Activated T-helper 1 cell treated with Interleukin-2 at 50 U/mL for 16 hours (primary cell): ENCODE measurements around the gene PRPF19.

ENCODE experiments used
- DNase-seq: peaks from one replicate; pipeline ENCODE4 v3.0.0-alpha.2; 2020; ENCODE audit warnings: low read depth

The PRPF19 gene

DNA sequence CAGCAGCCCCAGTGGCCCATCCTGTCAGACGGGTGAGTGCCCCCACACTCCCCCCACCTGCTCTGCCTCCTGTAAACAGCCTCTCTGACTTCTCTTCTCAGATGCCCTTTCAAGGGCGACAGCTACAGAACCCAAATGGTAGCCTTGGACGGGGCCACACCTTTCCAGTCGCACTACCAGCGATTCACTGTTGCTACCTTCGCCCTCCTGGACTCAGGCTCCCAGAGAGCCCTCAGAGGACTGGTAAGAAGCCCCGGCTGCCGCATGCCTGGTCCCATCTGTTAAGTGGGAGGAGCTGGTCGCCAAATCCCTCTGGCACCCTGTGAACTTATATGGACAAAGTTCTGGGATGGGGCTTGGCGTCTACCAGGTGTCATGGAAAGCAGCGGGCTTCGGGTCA lies 32.9 kb downstream of the PRPF19 start:
- no peak for DNase-seq

DNA sequence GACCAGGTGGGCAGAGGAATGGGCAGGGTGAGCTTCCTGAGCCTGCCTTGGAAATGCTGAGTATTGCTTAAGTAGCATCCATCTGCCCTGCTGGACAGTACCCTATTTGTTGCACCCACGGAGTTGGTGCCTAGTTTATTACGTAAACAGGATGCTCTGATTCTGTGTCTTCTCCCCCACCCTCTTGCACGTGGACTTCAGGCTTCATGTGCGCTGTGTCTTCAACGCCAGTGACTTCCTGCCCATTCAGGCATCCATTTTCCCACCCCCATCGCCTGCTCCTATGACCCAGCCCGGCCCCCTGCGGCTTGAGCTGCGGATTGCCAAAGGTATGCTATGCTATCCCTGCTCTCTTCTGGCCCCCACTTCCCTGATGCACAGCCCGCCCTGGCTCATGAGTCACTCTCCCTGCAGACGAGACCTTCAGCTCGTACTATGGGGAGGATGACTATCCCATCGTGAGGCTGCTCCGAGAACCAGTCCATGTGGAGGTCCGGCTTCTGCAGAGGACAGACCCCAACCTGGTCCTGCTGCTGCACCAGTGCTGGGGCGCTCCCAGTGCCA lies 33.3 kb downstream of the PRPF19 start:
- DNase-seq = no peak

DNA sequence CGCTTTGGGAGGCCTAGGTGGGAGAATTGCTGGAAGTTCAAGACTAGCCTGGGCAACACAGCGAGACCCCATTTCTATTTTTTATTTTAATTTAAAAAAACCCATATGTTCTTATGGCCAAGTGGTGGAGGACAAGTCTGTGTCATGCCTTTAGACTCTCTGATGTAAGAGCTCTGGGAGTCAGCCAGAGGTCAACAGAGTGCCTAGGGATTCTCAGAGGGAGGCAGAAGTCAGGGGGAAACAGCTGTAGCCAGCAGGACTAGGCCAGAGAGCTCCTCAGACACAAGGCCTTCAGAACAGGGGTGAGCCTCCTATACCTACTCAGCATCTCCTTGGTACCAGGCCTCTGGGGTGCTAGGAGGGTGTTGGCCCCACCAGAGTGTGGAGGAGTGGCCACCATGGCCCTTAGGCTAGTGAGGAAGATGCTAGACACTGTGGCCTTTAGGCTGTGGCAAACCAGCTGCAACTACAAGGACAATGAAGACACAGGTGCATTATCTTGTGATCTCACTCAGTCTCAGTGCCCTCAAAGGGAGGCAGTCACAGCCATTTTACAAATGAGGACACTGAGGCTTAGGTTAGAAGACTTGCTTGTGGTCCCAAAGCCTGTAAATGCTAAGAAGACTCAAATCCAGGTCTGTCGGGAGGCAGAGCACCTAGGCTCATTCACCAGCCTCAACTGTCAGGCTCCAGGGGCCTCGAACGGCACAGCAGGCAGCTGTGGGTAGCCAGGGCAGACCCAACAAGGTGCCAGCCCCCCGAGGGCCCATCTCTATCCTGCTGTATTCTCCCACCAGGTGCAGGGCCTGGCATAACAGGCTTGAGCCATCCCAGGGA lies 34.0 kb downstream of the PRPF19 start:
- no peak for DNase-seq

GRCh38 chr11:60871378-60872061 lies 34.9 kb downstream of the PRPF19 start:
- DNase-seq = no peak

GRCh38 chr11:60870733-60871377 lies 35.5 kb downstream of the PRPF19 start:
- DNase-seq = no peak

GRCh38 chr11:60870276-60870675 lies 36.1 kb downstream of the PRPF19 start:
- DNase-seq = no peak

DNA sequence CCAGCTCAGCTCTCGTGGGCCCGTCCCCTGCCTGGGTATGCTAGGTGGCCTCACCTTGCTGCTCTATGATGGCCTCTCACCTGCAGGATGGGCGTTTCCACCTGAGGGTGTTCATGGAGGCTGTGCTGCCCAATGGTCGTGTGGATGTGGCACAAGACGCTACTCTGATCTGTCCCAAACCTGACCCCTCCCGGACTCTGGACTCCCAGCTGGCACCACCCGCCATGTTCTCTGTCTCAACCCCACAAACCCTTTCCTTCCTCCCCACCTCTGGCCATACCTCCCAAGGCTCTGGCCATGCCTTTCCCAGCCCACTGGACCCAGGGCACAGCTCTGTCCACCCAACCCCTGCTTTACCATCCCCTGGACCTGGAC lies 36.9 kb downstream of the PRPF19 start:
- DNase-seq = no peak

DNA sequence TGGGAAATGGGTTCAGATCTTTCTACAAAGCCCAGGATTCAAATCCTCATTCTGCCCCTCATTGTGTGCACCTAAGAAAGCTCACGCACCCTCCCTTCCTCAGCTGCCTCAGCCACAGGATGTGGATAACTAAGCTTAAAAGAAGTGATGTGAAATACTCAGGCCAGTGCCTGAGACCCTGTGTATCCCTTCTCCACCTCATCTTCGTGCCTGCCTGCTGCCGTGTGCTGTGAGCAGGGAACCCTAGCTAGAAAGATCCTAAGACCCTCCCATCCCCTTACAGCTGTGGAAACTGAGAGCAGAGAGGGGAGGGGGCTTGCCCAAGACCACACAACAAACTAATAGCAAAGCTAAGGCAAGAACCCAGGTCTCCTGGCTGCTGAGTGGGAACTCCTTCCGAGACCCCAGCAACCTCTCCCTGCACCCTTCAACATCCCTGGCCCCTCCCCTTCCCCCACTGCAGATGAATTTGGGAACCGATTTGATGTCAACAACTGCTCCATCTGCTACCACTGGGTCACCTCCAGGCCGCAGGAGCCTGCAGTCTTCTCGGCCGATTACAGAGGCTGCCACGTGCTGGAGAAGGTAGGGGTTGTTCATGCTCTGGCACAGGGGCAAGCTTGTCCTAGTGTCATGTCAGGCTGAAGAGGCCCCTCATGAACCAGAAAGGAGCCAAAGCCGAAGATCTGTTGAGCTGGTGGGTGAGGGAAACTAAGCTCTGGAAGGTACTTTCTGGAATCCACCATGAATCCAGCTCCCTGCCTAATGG lies 37.5 kb downstream of the PRPF19 start:
- DNase-seq = no peak

- no peak for DNase-seq
Observed at GRCh38 chr11:60867871-60868681, 38.3 kb downstream of the PRPF19 start.

DNA sequence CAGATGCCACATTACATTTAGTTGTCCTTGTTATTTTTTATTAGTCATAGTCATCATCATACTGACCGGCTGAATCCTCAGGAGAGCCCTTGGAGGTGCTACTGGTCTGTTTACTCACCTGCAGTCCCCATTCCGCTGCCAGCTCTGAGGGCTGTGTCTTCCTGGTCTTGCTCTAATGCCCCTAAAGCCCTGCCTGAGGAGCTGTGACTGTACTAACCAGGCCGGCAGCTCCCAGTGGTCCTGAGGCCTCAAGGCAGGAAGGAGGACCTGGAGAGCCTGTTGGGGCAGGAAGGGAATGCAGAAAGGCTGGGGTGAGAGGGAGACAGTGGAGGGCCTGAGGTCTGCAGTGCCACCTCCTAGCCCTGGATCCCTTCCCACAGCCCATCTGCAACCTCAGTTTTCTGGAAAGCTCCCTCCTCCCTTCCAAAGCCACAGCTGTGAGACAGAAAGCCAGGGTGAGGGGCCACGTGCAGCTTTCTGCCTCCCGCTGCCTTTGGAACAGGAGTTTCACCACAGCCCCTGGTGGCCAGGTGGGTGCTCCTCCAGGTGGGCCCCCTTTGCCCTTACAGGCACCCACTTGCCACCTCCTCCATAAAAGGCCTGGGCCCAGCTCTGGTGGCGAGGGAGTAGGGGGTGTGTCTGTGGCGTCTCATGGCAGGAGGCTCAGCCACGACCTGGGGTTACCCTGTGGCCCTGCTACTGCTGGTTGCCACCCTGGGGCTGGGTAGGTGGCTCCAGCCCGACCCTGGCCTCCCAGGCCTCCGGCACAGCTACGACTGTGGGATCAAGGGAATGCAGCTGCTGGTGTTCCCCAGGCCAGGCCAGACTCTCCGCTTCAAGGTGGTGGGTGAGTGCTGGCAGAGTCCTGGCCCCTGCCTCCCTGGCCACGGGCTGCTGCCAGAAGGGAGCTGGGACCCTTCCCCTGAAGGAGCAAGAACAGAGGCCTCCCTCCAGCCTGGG lies 39.2 kb downstream of the PRPF19 start, which contains the start of gene ZP1:
Gene ZP1, plus strand, starts transcription at position 632 of the 960 bp plus-strand sequence. Its CDS starts 20 bp downstream, at position 652.
- no peak for DNase-seq

- no peak for DNase-seq
Observed at GRCh38 chr11:60864856-60865513, 41.4 kb downstream of the PRPF19 start.

DNA sequence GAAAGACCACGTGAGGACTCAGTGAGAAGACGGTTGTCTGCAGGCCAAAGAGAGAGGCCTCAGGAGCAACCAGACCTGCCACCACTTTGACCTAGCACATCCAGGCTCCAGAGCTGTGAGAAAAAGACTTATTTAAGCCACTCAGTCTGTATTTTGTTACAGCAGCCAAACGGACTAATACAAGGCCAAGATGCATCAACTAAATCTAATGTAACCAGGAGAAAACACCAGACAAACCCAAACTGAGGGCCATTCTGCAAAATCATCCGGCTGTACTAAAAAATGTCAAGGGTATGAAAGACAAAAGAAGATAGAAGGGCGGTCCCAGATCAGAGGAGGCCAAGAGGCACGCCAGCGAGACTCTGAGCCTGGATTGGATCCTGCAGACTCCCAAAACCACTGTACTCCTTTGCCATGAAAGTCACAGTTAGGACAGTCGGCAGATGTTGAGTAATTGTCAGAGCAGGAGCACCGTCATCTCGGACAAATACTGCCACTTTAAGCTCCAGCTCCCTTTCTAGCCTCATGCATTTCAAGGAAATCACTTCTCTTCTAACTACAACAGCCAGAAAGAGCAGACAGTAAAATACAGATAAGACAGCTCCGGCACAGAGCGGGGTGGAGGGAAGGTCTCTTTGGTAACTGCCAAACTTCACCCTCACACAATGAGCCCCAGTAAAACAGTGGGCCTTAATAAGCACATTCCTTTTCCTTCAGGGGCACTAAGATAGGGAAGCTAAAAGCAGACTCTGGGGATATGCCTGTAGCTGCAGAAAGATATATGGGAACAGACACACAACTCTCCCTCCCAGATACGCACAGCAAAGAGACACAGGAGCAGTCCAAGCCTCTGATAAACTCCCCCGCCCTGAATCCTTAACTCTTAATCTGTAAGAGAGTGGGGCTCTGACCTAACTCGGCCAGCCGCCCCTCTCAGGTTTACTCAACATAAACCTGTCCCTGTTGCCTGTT lies 42.5 kb downstream of the PRPF19 start:
- DNase-seq = no peak

DNA sequence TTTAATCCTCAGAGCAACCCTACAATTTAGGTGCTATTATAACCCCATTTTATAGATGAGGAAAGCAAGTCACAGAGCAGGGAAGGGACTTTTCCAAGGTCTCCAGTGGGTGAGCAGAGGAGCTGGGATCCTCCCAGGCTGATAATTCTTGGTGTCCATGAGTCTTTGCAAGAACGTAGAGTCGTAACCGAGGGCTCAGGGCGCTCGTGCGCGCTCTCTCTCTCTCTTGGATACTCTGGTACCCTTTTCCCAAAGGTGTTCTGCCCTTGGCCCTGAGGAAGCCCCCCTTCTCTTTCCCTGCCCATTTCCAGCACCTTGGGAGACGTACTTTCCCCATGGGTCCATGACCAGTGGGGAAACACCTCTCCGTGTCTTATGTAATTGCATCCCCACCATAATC lies 44.2 kb downstream of the PRPF19 start:
- no peak for DNase-seq

DNA sequence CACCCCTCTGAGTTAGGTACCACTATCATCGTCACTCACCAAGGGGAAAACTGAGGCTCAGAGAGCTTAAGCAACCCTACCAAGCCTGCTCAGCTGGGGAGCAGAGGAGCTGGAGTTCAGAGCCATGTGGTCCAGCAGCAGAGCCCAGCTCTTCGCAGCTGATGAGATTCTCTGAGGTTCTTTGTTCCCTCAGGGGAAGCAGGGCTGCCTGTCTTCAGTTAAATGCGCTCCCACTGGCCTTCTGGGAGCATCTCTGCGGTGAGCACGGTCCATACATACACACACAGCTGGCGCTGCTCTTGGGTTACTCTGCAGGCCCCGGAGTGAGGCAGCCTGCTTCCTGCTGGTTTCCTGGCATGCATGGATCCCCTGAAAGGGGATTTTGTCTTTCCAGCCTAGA lies 45.4 kb downstream of the PRPF19 start:
- no peak for DNase-seq

DNA sequence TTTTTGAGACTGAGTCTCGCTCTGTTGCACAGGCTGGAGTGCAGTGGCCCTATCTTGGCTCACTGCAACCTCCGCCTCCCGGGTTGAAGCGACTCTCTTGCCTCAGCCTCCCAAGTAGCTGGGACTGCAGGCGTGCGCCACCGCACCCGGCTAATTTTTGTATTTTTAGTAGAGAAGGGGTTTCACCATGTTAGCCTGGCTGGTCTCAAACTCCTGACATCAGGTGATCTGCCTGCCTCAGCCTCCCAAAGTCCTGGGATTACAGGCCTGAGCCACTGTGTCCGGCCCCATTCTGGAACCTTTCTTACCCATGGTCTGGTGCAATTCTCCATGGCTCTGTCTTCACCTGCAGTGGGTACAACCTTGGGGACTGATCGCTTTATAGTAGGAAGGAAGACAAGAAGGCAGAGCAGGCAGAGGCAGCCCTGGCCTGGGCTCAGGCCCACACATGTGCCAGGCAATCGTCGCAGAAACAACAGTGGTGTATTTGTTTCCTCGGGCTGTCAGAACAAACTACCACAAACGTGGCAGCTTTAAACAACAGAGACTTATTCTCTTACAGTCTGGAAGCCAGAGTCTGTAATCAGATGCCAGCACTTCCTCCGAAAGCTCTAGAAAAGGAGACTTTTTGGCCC lies 46.7 kb downstream of the PRPF19 start:
- no peak for DNase-seq

GRCh38 chr11:60858731-60859464 lies 47.5 kb downstream of the PRPF19 start:
- DNase-seq = no peak

- no peak for DNase-seq
Observed at GRCh38 chr11:60858236-60858635, 48.1 kb downstream of the PRPF19 start.
